Thyroid gland (tissue), 4 donors: Measurements from ENCODE around the gene ST6GALNAC2. TPM values are rescaled to one million over a fixed set of nuclear protein-coding genes. Genes with fewer than 3 reads are reported as not detected.
"Not testable (repeated sequence)": the region's sequence is repeated elsewhere in the genome, so short reads cannot be mapped to it uniquely, and the experiment has no call there.

Experiments used
- DNase-seq, 2 donors: peaks; one replicate each; pipeline ENCODE4 v3.0.0-alpha.2; 2019
- H3K27ac ChIP-seq, 3 donors: fragments of 200-600 bp; sonication (generic); 1 replicate in 2 of 3; 2 replicates in 1 of 3; pipeline ENCODE4 v1.5.1; 2016 to 2019; ENCODE audit warnings: mild to moderate bottlenecking in 1 of 3, moderate library complexity in 1 of 3
- H3K27me3 ChIP-seq: fragments of 200-600 bp; sonication (generic); one replicate; pipeline ENCODE4 v1.5.1; 2019
- H3K36me3 ChIP-seq, 2 donors: fragments of 200-600 bp; sonication (generic); one replicate each; pipeline ENCODE4 v1.5.1; 2016 to 2019
- H3K4me1 ChIP-seq, 2 donors: fragments of 200-600 bp; sonication (generic); one replicate each; pipeline ENCODE4 v1.5.1; 2017 to 2019
- H3K4me3 ChIP-seq, 3 donors: fragments of 200-600 bp; sonication (generic); replicated peaks in 1 of 3; 1 replicate in 2 of 3; 2 replicates in 1 of 3; pipeline ENCODE4 v1.5.1; 2016; ENCODE audit warnings: mild to moderate bottlenecking in 1 of 3
- H3K9me3 ChIP-seq: fragments of 200-600 bp; sonication (generic); one replicate; pipeline ENCODE4 v1.5.1; 2017
- POLR2A ChIP-seq, 2 donors: fragments of 450-650 bp; IDR thresholded peaks; one replicate each; pipeline ENCODE4 v1.6.1; 2017; ENCODE audit warnings: antibody characterized with exemption in 2 of 2, mild to moderate bottlenecking in 2 of 2, moderate library complexity in 1 of 2
- WGBS, 2 donors: methylation state at CpG; one replicate each; pipeline ENCODE4 v1.1.5; 2017; 5-methylcytosine and 5-hydroxymethylcytosine counted together
- intact Hi-C: fragments of 100-400 bp; cut with DNase I; formaldehyde crosslinking; loops from one replicate; pipeline ENCODE4 v1.15.1; 2023
- total RNA-seq, 4 donors: library from RNA; depleted of rRNA; stranded (reverse); fragments of >200 nt; gene quantifications; one replicate each; pipeline ENCODE4 v1.2.3, GENCODE V29; 2016
- TF ChIP-seq, protein P1 (sequence below), 6 experiments: fragments of 200-600 bp in 3 of 6; fragments of 450-650 bp in 3 of 6; sonication (generic) in 3 of 6; IDR thresholded peaks; one replicate each; pipeline ENCODE4 v1.5.1; 2016 to 2019; ENCODE audit warnings: antibody characterized with exemption in 6 of 6, mild to moderate bottlenecking in 2 of 6, inconsistent platforms in 1 of 6, moderate library complexity in 1 of 6

ST6GALNAC2 gene
- total RNA-seq, 4 donors from 2014 or later: 32.7 to 65.4 (median 42.6) TPM

DNA sequence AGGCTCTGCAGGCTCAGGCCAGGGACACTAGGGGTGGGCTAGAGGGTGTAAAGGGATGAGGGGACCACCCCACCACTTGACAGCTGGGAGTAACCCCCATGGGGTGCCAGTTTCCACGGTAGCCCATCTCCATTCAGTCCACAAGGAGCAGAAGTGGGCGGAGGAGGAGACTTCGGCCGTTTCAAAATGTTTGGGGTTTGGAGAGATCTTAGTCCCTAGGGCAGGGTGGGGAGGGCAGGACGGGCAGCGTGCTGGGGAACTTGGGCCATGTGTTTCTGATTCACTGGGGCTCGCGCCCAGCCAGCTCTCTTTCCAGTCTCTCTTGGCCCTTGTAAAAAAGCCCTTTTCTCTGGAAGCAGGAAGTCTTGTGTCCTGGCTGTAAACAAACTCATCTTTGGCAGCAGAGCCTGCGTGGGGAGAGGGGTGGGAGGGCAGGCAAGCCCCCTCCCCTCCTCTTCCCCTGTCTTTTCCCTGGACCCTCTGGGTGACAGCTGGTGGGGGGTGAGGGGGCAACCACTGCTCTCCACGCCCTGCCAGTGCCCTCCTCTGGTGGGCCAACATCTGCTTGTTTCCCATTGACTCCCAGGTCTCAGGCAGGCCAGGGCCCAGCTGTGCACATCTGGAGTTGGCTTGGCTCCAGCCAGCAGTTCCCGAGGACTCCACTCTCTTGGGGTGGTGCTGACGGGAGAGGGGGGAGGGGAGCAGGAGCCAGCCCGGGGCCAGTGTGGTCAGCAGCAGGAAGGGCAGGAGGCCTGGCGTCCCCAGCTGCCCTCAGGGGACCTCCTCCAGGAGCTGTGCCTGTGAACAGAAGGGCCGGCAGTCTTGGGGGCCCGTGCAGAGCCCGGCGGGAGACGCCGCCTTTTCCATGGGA, 56.2 kb downstream of the ST6GALNAC2 start:
- no peaks in the 10 kb centered on the region for H3K27me3 ChIP-seq
- intact Hi-C loops: loop anchor here (10.0 kb wide), 2 partner anchors 95 to 155 kb away; no protein-coding TSS in a partner anchor
- 59 to 60% methylated on average over 15 to 17 of the region's 20 CpGs for WGBS, 2 donors
- H3K36me3 ChIP-seq: no peaks in the 10 kb centered on the region
- peak overlapping the region; percentile 89 to 95 (median 93) for H3K27ac ChIP-seq
- TF ChIP-seq, protein P1, sequence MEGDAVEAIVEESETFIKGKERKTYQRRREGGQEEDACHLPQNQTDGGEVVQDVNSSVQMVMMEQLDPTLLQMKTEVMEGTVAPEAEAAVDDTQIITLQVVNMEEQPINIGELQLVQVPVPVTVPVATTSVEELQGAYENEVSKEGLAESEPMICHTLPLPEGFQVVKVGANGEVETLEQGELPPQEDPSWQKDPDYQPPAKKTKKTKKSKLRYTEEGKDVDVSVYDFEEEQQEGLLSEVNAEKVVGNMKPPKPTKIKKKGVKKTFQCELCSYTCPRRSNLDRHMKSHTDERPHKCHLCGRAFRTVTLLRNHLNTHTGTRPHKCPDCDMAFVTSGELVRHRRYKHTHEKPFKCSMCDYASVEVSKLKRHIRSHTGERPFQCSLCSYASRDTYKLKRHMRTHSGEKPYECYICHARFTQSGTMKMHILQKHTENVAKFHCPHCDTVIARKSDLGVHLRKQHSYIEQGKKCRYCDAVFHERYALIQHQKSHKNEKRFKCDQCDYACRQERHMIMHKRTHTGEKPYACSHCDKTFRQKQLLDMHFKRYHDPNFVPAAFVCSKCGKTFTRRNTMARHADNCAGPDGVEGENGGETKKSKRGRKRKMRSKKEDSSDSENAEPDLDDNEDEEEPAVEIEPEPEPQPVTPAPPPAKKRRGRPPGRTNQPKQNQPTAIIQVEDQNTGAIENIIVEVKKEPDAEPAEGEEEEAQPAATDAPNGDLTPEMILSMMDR (IDR thresholded peaks at IDR 0.05): no peak
- no peak for TF ChIP-seq POLR2A (IDR thresholded peaks at IDR 0.05)
- no peaks in the 10 kb centered on the region for H3K9me3 ChIP-seq
- DNase-seq: peak; percentile 38 to 43
- no peak overlapping the region for H3K4me3 ChIP-seq
- H3K4me1 ChIP-seq: peaks cover 24 to 63% of the 10 kb centered on the region in 2 donors

DNA sequence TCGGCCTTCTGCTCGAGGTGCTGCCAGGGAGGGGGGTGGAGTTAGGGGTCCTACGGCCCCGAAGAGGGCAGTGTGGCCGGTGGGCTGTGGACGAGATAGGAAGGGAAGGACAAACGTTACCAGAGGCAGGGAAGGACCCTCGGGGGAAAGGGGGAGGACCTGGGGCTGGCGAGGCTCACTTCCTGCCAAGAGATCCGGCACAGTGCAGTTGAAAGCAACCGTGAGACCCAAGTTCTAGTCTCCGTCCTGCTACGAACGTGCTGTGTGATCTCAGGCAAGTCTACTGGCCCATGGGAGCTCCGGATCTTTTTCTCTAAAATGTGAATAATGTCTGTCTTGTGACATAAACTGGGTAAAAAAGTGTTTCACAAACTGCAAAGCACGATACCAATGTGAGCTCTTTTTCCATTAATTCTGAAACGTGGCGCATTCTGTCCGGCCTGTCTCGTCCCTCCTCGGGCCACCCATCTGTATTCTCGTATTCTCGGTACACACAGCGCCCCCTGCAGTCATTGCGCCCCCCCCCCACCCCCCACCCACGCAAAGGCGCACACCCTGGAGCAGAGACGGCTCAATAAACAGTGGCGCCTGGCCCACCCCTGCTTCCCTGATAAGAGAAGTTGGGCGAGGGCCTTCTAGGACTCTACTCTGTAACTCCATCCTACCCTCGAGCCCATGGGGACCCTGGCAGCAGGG, 57.0 kb downstream of the ST6GALNAC2 start:
- Histone ChIP-seq H3K27me3 (no peaks in the 10 kb centered on the region), H3K9me3 (no peaks in the 10 kb centered on the region), H3K4me3 (no peak overlapping the region), H3K36me3 (no peaks in the 10 kb centered on the region), H3K4me1 (peaks cover 24 to 66% of the 10 kb centered on the region in 2 donors), H3K27ac (peak overlapping the region; percentile 89 to 95 (median 93))
- 65 to 70% methylated on average over 30 to 31 of the region's 31 CpGs for WGBS, 2 donors
- TF ChIP-seq POLR2A (IDR thresholded peaks at IDR 0.05): no peak
- TF ChIP-seq, protein P1 (IDR thresholded peaks at IDR 0.05): no peak
- intact Hi-C loops: loop anchor here (10.0 kb wide), 2 partner anchors 96 to 156 kb away; no protein-coding TSS in a partner anchor
- no peak for DNase-seq

DNA sequence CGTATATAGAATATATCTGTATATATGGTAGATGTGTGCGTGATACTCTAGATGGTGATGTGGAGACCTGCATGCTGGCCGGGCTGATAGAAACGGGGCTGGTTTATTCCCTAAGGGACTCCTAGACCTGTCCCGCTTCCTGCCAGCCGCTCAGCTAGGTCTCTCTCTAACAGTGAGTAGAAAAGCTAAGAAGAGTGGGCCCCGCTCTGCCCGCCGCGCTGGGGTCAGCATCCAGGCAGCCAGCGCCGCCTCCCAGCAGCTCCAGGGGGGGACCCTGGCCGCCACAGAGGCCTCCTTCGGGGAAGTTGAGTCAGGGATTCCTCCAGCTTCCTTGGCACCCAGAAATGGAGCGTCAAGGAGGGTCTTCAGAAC, 57.5 kb downstream of the ST6GALNAC2 start:
- WGBS, 2 donors: 84 to 85% methylated on average over 12 to 15 of the region's 15 CpGs
- TF ChIP-seq, protein P1 (IDR thresholded peaks at IDR 0.05): no peak
- no peak for TF ChIP-seq POLR2A (IDR thresholded peaks at IDR 0.05)
- peaks cover 24 to 71% of the 10 kb centered on the region in 2 donors for H3K4me1 ChIP-seq

DNA sequence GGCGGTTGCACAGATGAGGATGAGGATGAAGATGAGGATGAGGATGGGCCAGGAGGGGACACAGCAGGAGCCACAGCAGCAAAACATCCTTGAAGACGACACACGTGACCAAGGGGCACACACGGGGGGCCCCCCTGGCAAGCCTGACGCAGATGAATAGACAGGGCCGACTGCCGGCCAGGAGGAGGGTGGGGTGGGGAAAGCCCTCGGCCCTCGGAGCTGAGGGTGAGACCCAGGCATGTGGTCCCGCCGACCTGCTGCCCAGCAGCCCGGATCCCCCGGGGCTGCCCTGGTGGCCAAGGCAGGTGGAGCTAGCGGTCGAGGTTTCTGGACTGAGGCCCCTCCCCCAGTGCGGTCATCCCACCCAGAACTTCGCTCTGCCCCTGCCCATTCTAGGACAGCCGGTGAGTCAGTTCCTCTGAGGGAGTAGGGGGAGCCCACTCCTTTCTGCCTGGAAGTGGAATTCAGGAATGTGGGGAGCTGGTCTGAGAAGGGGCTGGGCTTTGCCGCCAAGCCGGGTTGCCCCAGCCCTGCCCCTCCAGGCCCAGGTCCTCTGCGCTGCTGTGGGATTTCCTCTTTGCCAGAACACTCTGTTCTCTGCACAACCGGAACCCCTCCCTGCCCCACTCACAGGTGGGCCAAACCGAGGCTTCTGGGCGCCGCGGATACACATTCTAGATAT, 58.1 kb downstream of the ST6GALNAC2 start:
- no peaks in the 10 kb centered on the region for H3K27me3 ChIP-seq
- no peak overlapping the region for H3K4me3 ChIP-seq
- H3K36me3 ChIP-seq: no peaks in the 10 kb centered on the region
- peaks cover 24 to 75% of the 10 kb centered on the region in 2 donors for H3K4me1 ChIP-seq
- no peak for TF ChIP-seq POLR2A (IDR thresholded peaks at IDR 0.05)
- TF ChIP-seq, protein P1 (IDR thresholded peaks at IDR 0.05): peak in 3 of 6 experiments; percentile 12 to 22 (median 14)
- no peaks in the 10 kb centered on the region for H3K9me3 ChIP-seq
- peak overlapping the region; percentile 89 to 95 (median 93) for H3K27ac ChIP-seq
- intact Hi-C loops: loop anchor here (10.0 kb wide), 2 partner anchors 97 to 157 kb away; no protein-coding TSS in a partner anchor
- 20 to 32% methylated on average over 24 to 25 of the region's 26 CpGs for WGBS, 2 donors
- DNase-seq: peak; percentile 40 to 44

More for the DNA sequence above, 57.5 kb downstream of the ST6GALNAC2 start:
- Histone ChIP-seq H3K27me3 (no peaks in the 10 kb centered on the region), H3K9me3 (no peaks in the 10 kb centered on the region), H3K27ac (peak overlapping the region; percentile 89 to 95 (median 93)), H3K4me3 (no peak overlapping the region), H3K36me3 (no peaks in the 10 kb centered on the region)
- DNase-seq: no peak
- intact Hi-C loops: loop anchor here (10.0 kb wide), 2 partner anchors 97 to 157 kb away; no protein-coding TSS in a partner anchor

DNA sequence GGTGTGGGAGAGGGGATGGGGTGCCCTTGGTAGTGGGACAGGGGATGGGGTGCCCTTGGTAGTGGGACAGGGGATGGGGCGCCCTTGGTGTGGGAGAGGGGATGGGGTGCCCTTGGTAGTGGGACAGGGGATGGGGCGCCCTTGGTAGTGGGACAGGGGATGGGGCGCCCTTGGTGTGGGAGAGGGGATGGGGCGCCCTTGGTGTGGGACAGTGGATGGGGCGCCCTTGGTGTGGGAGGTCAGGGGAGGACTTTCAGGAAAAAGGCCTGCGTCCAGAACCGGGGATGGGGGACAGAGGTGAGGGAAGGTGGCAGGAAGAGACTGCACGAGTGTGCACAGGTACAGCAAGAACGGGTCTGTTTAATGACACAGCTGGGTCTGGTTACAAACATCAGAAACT, 58.6 kb downstream of the ST6GALNAC2 start:
- not testable (repeated sequence) for H3K36me3 ChIP-seq, H3K27me3 ChIP-seq, H3K4me3 ChIP-seq, DNase-seq, H3K9me3 ChIP-seq
- intact Hi-C loops: loop anchor here (10.0 kb wide), 2 partner anchors 98 to 158 kb away; no protein-coding TSS in a partner anchor
- Histone ChIP-seq H3K27ac (peak overlapping the region; percentile 89 to 95 (median 93)), H3K4me1 (peaks cover 24 to 75% of the 10 kb centered on the region in 2 donors)
- 59 to 70% methylated on average over 9 of the region's 9 CpGs for WGBS, 2 donors

DNA sequence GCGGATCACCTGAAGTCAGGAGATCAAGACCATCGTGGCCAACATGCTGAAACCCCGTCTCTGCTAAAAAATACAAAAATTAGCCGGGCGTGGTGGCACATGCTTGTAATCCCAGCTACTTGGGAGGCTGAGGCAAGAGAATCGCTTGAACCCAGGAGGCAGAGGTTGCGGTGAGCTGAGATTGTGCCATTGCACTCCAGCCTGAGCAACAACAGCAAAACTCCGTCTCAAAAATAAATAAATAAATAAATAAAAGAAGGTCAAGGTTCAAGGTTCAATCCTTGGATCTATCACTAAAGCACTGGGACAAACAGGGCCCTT, 60.2 kb downstream of the ST6GALNAC2 start:
- intact Hi-C loops: loop anchor here (10.0 kb wide), 2 partner anchors 99 to 159 kb away; no protein-coding TSS in a partner anchor
- peak overlapping the region in 2 of 3 donors; percentile 44 to 59 for H3K27ac ChIP-seq

More for the DNA sequence above, 60.2 kb downstream of the ST6GALNAC2 start:
- H3K27me3 ChIP-seq, H3K4me3 ChIP-seq, DNase-seq, H3K36me3 ChIP-seq, H3K9me3 ChIP-seq: not testable (repeated sequence)
- peaks cover 18 to 62% of the 10 kb centered on the region in 2 donors for H3K4me1 ChIP-seq
- WGBS, 2 donors: 77 to 83% methylated on average over 8 of the region's 8 CpGs
